ENCODE data around the gene NUPR1.
"Not testable (repeated sequence)": the region's sequence is repeated elsewhere in the genome, so short reads cannot be mapped to it uniquely, and the experiment has no call there.

NUPR1 gene

GRCh38 chr16:28554634-28555423 lies 16.1 kb upstream of the NUPR1 start:
- no peak for DNase-seq

GRCh38 chr16:28553776-28554633 lies 15.2 kb upstream of the NUPR1 start, which contains the start of gene SGF29:
Gene SGF29, plus strand, starts transcription at chr16:28553920. Its CDS starts 27,150 bp downstream, at chr16:28581070.
- DNase-seq: no peak

GRCh38 chr16:28549301-28549899 lies 10.6 kb upstream of the NUPR1 start:
- DNase-seq: no peak

GRCh38 chr16:28548306-28548802 lies 9.6 kb upstream of the NUPR1 start:
- DNase-seq: no peak

- no peak for DNase-seq
Observed at GRCh38 chr16:28546626-28547025, 7.9 kb upstream of the NUPR1 start.

- not testable (repeated sequence) for DNase-seq
Observed at GRCh38 chr16:28545964-28546363, 7.2 kb upstream of the NUPR1 start.

GRCh38 chr16:28544998-28545397 lies 6.2 kb upstream of the NUPR1 start:
- no peak for DNase-seq

GRCh38 chr16:28543072-28543471 lies 4.3 kb upstream of the NUPR1 start:
- no peak for DNase-seq

GRCh38 chr16:28542646-28543045 lies 3.9 kb upstream of the NUPR1 start:
- no peak for DNase-seq

GRCh38 chr16:28540346-28540745 lies 1.6 kb upstream of the NUPR1 start:
- no peak for DNase-seq

- no peak for DNase-seq
Observed at GRCh38 chr16:28537964-28538732, 626 bp downstream of the NUPR1 start.

GRCh38 chr16:28537076-28537475 lies 1.7 kb downstream of the NUPR1 start:
- no peak for DNase-seq

- no peak for DNase-seq
Observed at GRCh38 chr16:28534542-28535373, 4.0 kb downstream of the NUPR1 start.

- DNase-seq: no peak
Observed at GRCh38 chr16:28532940-28533647, 5.7 kb downstream of the NUPR1 start.

- no peak for DNase-seq
Observed at GRCh38 chr16:28531777-28532744, 6.7 kb downstream of the NUPR1 start.

GRCh38 chr16:28529124-28529523 lies 9.7 kb downstream of the NUPR1 start:
- DNase-seq: no peak

GRCh38 chr16:28528463-28528867 lies 10.3 kb downstream of the NUPR1 start:
- no peak for DNase-seq

GRCh38 chr16:28527985-28528384 lies 10.8 kb downstream of the NUPR1 start:
- no peak for DNase-seq

- DNase-seq: not testable (repeated sequence)
Observed at GRCh38 chr16:28527100-28527785, 11.5 kb downstream of the NUPR1 start.

Measured in NCI-H187 treated with DMSO at 0.1 percent for 48 hours (cell line).